Neural crest cell (in vitro differentiated cells): ENCODE measurements around the gene MKLN1. TPM values are rescaled to one million over a fixed set of nuclear protein-coding genes. Genes with fewer than 3 reads are reported as not detected.

Experiments used
- DNase-seq: peaks from one replicate; pipeline ENCODE4 v3.0.0; 2021; ENCODE audit warnings: low read depth, mixed read lengths, low spot score
- H3K27ac Mint-ChIP-seq: one replicate; pipeline ENCODE4 v1.8.0; 2021; ENCODE audit warnings: mild to moderate bottlenecking, mixed read lengths; ENCODE audit not compliant: unreplicated experiment
- H3K27me3 Mint-ChIP-seq: 2 replicates; pipeline ENCODE4 v1.8.0; 2021; ENCODE audit warnings: low read depth, mild to moderate bottlenecking, mixed read lengths
- H3K36me3 Mint-ChIP-seq: 2 replicates; pipeline ENCODE4 v1.8.0; 2021; ENCODE audit warnings: low read depth, mild to moderate bottlenecking, mixed read lengths
- H3K4me1 Mint-ChIP-seq: 2 replicates; pipeline ENCODE4 v1.8.0; 2021; ENCODE audit warnings: mixed read lengths
- H3K4me3 Mint-ChIP-seq: one replicate; pipeline ENCODE4 v1.8.0; 2021; ENCODE audit warnings: mild to moderate bottlenecking, mixed read lengths
- H3K9me3 Mint-ChIP-seq: 2 replicates; pipeline ENCODE4 v1.8.0; 2021; ENCODE audit warnings: mixed read lengths
- CTCF ChIP-seq: fragments of 200-600 bp; sonication (generic); conservative IDR thresholded peaks from 2 replicates; pipeline ENCODE4 v1.5.0; 2021; ENCODE audit warnings: antibody characterized with exemption, mild to moderate bottlenecking
- total RNA-seq: library from RNA; stranded (reverse); gene quantifications from 2 replicates; pipeline ENCODE4 v1.2.1, GENCODE V29; 2021

Gene MKLN1
- total RNA-seq, 1 donor from 2014 or later: 45.7 TPM

- DNase-seq: no peak
- Mint-ChIP-seq H3K36me3 (peaks cover 31% of the 10 kb centered on the region), H3K4me3 (no peak overlapping the region), H3K9me3 (peaks cover 6% of the 10 kb centered on the region), H3K4me1 (no peaks in the 10 kb centered on the region), H3K27me3 (no peaks in the 10 kb centered on the region), H3K27ac (no peak overlapping the region)
- TF ChIP-seq CTCF: no peak
Measured at GRCh38 chr7:131401194-131401593, 73.5 kb downstream of the MKLN1 start.

GRCh38 chr7:131403322-131403721 lies 75.6 kb downstream of the MKLN1 start:
- Mint-ChIP-seq H3K27ac (no peak overlapping the region), H3K36me3 (peaks cover 34% of the 10 kb centered on the region)

GRCh38 chr7:131404226-131404911 lies 76.7 kb downstream of the MKLN1 start:
- no peaks in the 10 kb centered on the region for H3K27me3 Mint-ChIP-seq
- H3K9me3 Mint-ChIP-seq: peaks cover 6% of the 10 kb centered on the region
- H3K4me1 Mint-ChIP-seq: no peaks in the 10 kb centered on the region
- no peak for TF ChIP-seq CTCF
- no peak overlapping the region for H3K4me3 Mint-ChIP-seq
- no peak for DNase-seq
- no peak overlapping the region for H3K27ac Mint-ChIP-seq
- H3K36me3 Mint-ChIP-seq: peaks cover 34% of the 10 kb centered on the region

More at GRCh38 chr7:131403322-131403721, 75.6 kb downstream of the MKLN1 start:
- TF ChIP-seq CTCF: no peak
- Mint-ChIP-seq H3K4me3 (no peak overlapping the region), H3K4me1 (no peaks in the 10 kb centered on the region), H3K9me3 (peaks cover 6% of the 10 kb centered on the region), H3K27me3 (no peaks in the 10 kb centered on the region)
- DNase-seq: no peak

- peak overlapping the region; percentile 20 for H3K27ac Mint-ChIP-seq
- no peak overlapping the region for H3K4me3 Mint-ChIP-seq
- no peaks in the 10 kb centered on the region for H3K4me1 Mint-ChIP-seq
- no peaks in the 10 kb centered on the region for H3K9me3 Mint-ChIP-seq
- H3K27me3 Mint-ChIP-seq: no peaks in the 10 kb centered on the region
- no peak for TF ChIP-seq CTCF
- peaks cover 7% of the 10 kb centered on the region for H3K36me3 Mint-ChIP-seq
- DNase-seq: no peak
Measured at GRCh38 chr7:131409129-131409766, 81.6 kb downstream of the MKLN1 start.

GRCh38 chr7:131412031-131412430 lies 84.4 kb downstream of the MKLN1 start:
- Mint-ChIP-seq H3K9me3 (no peaks in the 10 kb centered on the region), H3K27ac (no peak overlapping the region), H3K4me3 (no peak overlapping the region), H3K27me3 (no peaks in the 10 kb centered on the region), H3K4me1 (no peaks in the 10 kb centered on the region), H3K36me3 (peaks cover 6% of the 10 kb centered on the region)
- no peak for TF ChIP-seq CTCF
- no peak for DNase-seq
